ENCODE data around the gene ABHD11.
"Not testable (repeated sequence)": the region's sequence is repeated elsewhere in the genome, so short reads cannot be mapped to it uniquely, and the experiment has no call there.

The ABHD11 gene, protein sequence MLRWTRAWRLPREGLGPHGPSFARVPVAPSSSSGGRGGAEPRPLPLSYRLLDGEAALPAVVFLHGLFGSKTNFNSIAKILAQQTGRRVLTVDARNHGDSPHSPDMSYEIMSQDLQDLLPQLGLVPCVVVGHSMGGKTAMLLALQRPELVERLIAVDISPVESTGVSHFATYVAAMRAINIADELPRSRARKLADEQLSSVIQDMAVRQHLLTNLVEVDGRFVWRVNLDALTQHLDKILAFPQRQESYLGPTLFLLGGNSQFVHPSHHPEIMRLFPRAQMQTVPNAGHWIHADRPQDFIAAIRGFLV

GRCh38 chr7:73738612-73739386 lies at the start of gene ABHD11:
Gene ABHD11 (minus strand): TSS chr7:73738802. CDS start chr7:73738770, 32 bp downstream.
- DNase-seq (ENCODE audit: low read depth in 2 of 2) = peak; percentile 98 to 99

GRCh38 chr7:73787786-73788048 lies 49.1 kb upstream of the ABHD11 start:
- not testable (repeated sequence) for DNase-seq (ENCODE audit: low read depth in 2 of 2)

DNA sequence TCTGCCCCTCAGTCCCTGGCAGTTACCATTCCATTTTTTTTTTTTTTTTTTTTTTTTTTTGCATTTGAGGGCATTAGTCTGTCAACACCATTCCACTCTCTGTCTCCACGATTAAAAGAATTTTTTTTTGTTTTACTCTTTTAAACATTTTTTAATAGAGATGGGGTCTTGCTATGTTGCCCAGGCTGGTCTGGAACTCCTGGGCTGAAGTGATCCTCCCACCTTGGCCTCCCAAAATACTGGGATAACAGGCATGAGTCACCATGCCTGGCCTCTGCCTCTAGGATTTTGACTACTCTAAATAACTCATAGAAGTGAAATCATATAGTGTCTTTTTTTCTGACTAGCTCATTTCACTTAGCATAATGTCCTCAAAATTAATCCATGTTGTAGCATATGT lies 48.0 kb upstream of the ABHD11 start:
- DNase-seq (ENCODE audit: low read depth in 2 of 2) = no peak

DNA sequence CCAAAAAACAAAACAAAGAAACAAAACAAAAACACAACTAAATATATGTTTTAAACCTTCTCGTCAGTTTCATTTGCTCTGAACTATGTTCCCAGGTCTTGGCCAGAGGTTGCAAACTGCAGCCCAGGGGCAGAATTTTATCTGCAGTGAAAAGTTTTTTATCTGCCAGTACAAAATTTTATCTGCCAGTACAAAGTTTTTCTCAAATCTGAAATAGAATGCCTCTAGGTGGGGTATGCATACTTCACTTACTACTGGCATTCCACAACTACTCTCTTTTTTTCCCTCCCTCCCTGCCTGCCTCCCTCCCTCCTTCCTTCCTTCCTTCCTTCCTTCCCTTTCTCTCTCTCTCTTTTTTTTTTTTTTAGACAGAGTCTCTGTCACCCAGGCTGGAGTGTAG lies 40.9 kb upstream of the ABHD11 start:
- DNase-seq (ENCODE audit: low read depth in 2 of 2) = no peak

- DNase-seq (ENCODE audit: low read depth in 2 of 2) = no peak
Observed at GRCh38 chr7:73778801-73779389, 40.3 kb upstream of the ABHD11 start.

- DNase-seq (ENCODE audit: low read depth in 2 of 2) = no peak
Observed at GRCh38 chr7:73774923-73775322, 36.3 kb upstream of the ABHD11 start.

DNA sequence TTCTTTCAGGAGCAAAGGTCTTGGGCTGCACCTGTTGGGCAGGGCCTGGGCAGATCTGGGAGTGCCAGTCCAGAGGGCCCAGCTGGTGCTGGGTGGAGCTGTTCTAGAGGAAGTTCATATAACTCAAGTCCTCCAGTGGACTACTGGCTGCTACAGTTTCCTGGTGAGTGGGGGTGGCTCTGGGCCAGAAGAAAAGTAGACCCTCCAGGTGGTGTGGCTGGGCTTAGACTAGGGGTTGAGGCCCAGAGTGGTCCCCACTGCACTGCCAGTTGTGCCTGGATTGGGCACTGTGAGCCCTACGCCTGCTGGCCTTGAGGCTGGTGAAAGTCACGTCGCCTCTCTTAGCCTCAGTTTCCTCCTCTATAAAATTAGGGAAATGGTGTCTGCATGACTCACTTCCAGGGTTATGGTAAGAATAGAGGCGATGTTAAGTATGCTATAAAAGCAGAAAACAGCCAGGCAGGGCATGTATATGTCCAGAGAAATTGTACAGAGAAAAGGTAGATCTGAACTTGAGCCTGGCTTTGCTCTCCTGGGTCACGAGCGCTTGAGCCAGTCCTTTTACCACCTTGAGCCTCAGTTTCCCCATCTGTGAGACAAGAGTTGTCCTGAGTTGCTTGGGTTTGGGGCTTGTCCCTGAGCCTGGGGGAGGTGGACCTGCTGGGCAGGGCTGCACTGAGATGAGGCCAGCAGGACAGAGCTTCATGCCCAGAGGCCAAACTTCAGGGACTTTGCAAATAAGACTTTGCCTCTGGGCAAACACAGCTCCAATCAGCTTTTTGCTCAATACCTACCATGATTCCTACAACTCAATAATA lies 35.3 kb upstream of the ABHD11 start:
- no peak for DNase-seq (ENCODE audit: low read depth in 2 of 2)

- no peak for DNase-seq (ENCODE audit: low read depth in 2 of 2)
Observed at GRCh38 chr7:73770860-73771670, 32.5 kb upstream of the ABHD11 start.

- no peak for DNase-seq (ENCODE audit: low read depth in 2 of 2)
Observed at GRCh38 chr7:73770002-73770859, 31.6 kb upstream of the ABHD11 start, which contains the start of gene CLDN3. Gene CLDN3 (minus strand): TSS chr7:73770270. CDS start chr7:73770049, 221 bp downstream.

DNA sequence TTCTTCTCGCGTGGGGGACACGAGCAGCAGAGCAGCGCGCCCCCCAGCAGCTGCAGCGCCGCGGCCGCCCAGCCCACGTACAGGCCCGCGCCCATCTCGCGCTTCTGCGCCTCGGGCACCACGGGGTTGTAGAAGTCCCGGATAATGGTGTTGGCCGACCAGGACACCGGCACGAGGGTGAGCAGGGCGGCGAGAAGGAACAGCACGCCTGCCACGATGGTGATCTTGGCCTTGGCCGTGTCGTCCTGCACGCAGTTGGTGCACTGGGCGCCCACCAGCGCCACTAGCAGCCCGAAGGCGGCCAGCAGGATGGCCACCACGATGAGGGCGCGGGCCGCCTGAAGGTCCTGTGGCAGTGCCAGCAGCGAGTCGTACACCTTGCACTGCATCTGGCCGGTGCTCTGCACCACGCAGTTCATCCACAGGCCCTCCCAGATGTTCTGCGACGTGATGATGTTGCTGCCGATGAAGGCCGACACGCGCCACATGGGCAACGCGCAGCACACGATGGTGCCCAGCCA lies 30.9 kb upstream of the ABHD11 start:
- DNase-seq (ENCODE audit: low read depth in 2 of 2) = no peak

DNA sequence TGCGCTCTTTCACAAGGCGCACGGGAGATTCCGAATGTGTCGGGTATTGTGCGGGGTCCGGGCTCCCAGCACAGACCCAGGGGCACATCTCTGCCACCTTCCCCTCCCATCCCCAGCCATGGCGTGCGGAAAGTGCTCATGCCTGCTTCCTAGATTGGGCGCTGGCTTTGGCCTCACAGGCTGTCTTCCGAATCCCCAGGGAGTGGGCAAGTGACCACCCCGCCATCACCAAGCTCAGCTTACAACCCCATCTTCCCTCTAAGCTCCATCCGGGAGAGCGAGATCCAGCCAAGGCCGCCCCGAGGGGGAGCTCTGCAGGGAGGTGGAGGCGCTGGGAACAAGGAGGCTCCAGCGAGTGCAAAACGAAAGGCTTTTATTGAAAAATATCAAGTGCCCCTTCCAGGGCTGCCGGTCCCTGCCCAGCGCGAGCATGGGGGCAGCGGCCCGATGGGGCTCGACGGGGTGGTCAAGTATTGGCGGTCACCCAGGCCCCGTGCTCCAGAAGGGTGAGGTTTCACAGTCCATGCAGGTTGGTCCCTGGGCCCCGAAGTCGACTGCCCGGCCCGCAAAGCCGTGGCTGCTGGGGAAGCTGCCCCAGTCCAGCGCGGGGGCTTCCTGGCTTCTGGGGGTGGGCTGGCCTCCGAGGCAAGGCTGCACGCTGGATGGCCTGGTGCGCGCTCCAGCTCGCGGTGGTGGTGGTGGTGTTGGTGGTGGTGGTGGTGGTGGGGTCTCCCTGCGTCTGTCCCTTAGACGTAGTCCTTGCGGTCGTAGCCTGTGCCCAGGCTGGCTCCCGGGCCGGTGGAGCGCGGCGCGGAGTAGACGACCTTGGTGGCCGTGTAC lies 30.3 kb upstream of the ABHD11 start:
- no peak for DNase-seq (ENCODE audit: low read depth in 2 of 2)

- DNase-seq (ENCODE audit: low read depth in 2 of 2) = no peak
Observed at GRCh38 chr7:73766556-73767229, 28.1 kb upstream of the ABHD11 start.

DNA sequence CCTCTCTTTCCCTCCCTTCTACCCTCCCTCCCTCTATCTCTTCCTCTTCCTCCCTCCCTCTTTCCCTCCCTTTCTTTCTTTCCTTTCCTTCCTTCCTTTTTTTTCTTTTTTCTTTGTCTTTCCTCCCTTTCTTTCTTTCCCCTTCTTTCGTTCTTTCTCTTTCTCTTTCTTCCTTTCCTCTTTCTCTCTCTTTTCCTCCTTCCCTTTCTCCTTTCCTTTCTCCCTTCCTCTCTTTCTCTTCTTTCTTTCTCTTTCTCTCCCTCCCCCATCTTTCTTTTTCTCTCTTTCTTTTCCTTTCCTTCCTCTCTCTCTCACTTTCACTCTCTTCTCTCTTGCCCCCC lies 24.0 kb upstream of the ABHD11 start:
- no peak for DNase-seq (ENCODE audit: low read depth in 2 of 2)

GRCh38 chr7:73761854-73762658 lies 23.5 kb upstream of the ABHD11 start:
- DNase-seq (ENCODE audit: low read depth in 2 of 2) = no peak

DNA sequence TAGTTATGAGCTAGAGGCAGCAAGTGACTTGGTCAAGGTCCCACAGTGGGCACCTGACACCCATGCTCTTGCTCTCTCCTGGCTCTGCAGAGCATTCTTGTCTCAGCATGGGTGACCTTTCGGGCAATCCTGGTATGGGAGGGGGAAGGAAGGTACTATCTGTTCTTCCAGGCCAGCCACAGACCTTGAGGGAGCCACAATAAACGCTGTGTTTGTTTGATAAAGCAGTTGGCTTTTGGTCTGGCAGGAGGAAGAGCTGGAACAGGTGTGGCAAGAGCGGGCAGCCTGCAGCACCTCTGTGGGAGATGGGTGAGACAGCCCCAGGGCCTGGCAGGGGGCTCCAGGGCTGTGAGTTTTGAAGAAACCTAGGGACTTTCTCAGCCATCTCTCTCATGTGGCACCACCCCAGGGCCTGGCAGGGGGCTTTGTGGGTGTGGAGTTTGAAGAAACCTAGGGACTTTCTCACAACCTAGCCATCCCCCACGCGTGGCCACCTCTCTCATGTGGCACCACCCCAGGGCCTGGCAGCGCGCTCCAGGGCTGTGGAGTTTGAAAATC lies 20.1 kb upstream of the ABHD11 start:
- DNase-seq (ENCODE audit: low read depth in 2 of 2) = no peak

DNA sequence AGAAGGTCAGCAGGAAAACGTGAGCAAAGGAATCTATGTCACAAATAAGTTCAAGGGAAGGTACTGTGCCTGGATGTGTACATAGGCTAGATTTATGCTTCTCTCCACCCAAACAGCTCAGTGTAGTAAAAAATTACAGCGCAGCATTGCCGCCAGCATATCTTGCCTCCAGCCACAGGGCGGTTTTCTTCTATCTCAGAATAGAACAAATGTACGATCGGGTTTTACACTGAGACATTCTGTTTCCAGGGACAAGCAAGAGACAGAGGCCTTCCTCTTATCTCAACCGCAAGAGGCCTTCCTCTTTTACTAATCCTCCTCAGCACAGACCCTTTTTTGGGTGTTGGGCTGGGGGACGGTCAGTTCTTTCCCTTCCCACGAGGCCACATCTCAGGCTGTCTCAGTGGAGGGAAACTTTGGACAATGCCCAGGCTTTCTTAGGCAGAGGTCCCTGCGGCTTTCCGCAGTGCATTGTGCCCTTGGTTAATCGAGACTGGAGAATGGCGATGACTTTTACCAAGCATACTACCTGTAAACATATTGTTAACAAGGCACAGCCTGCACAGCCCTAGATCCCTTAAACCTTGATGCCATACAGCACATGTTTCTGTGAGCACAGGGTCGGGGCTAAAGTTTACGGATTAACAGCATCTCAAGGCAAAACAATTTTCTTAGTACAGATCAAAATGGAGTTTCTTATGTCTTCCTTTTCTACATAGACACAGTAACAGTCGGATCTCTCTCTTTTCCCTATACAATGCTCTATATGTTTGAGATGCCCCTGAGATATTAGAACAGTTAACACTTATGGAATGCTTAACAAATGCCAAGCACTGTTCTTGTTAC lies 11.6 kb upstream of the ABHD11 start:
- DNase-seq (ENCODE audit: low read depth in 2 of 2) = no peak

- DNase-seq (ENCODE audit: low read depth in 2 of 2) = no peak
Observed at GRCh38 chr7:73746378-73746777, 7.8 kb upstream of the ABHD11 start.

Measured in stimulated activated CD4-positive, alpha-beta T cell treated with anti-CD3 and anti-CD28 coated beads, Interleukin-12 subunit alpha, Interleukin-12 subunit beta, amount 100 ng/mL, for 24 hours (primary cell).